H1 (cell line): ENCODE measurements around the gene RSAD2.

Experiments
- BACH1 ChIP-seq: IDR thresholded peaks from 2 replicates; pipeline ENCODE4 v1.6.1; 2012; ENCODE audit warnings: low read length, improper control_type of control experiment
- CBX8 ChIP-seq: fragments of 300-800, 300-1000 bp; sonication (generic); IDR thresholded peaks from 2 replicates; pipeline ENCODE4 v1.7.1; 2016; ENCODE audit warnings: low read depth, low read length, borderline replicate concordance
- CHD1 ChIP-seq: IDR thresholded peaks from 2 replicates; pipeline ENCODE4 v1.6.1; 2012; ENCODE audit warnings: low read depth, low read length, improper control_type of control experiment
- POLR2A ChIP-seq, 2 experiments: IDR thresholded peaks; 1 replicate in 1 of 2; 2 replicates in 1 of 2; pipeline ENCODE4 v1.6.1; 2011; ENCODE audit warnings: low read depth in 2 of 2, low read length in 2 of 2, mild to moderate bottlenecking in 2 of 2; ENCODE audit errors: control extremely low read depth in 1 of 2
- POLR2AphosphoS5 ChIP-seq: IDR thresholded peaks from 2 replicates; pipeline ENCODE4 v1.6.1; 2011; ENCODE audit warnings: low read depth, low read length
- RBBP5 ChIP-seq: IDR thresholded peaks from 2 replicates; pipeline ENCODE4 v1.7.1; 2012; ENCODE audit warnings: low read depth, mild to moderate bottlenecking, inconsistent platforms, low read length, moderate library complexity, borderline replicate concordance
- SP1 ChIP-seq: IDR thresholded peaks from 2 replicates; pipeline ENCODE4 v1.6.1; 2011; ENCODE audit warnings: low read depth, low read length
- SRF ChIP-seq: IDR thresholded peaks from 2 replicates; pipeline ENCODE4 v1.6.1; 2011; ENCODE audit warnings: mild to moderate bottlenecking, low read depth, low read length, moderate library complexity
- TAF1 ChIP-seq: IDR thresholded peaks from 2 replicates; pipeline ENCODE4 v1.6.1; 2011; ENCODE audit warnings: mild to moderate bottlenecking, low read depth, low read length
- TF ChIP-seq, protein P1 (sequence below), 3 experiments: IDR thresholded peaks; 1 replicate in 2 of 3; 2 replicates in 1 of 3; pipeline versions ENCODE4 v1.5.1 to v1.6.1; 2011; ENCODE audit warnings: low read length in 3 of 3, mild to moderate bottlenecking in 3 of 3, inconsistent platforms in 2 of 3, low read depth in 1 of 3, moderate library complexity in 1 of 3; ENCODE audit not compliant: insufficient read depth in 1 of 3; ENCODE audit errors: control extremely low read depth in 1 of 3

DNA sequence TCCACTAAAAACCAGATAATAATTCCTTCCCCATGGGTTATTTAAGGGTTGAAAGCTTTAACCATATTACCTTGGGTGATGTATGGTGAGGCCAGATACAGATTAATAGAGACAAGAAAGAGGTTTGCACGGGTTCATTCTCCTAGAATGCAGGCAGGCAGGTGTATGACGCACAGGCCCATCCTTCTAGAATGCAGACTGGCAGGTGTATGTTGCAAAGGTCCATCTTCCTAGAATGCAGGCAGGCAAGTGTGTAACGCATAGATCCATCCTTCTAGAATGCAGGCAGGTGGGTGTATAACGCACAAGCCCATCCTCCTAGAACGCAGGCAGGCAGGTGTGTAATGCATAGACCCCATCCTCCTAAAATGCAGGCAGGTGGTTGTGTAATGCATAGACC lies 3.9 kb downstream of the RSAD2 start:
- no peak for TF ChIP-seq TAF1
- no peak for TF ChIP-seq RBBP5
- no peak for TF ChIP-seq CHD1
- no peak for TF ChIP-seq POLR2AphosphoS5
- TF ChIP-seq CBX8: no peak
- TF ChIP-seq, protein P1, sequence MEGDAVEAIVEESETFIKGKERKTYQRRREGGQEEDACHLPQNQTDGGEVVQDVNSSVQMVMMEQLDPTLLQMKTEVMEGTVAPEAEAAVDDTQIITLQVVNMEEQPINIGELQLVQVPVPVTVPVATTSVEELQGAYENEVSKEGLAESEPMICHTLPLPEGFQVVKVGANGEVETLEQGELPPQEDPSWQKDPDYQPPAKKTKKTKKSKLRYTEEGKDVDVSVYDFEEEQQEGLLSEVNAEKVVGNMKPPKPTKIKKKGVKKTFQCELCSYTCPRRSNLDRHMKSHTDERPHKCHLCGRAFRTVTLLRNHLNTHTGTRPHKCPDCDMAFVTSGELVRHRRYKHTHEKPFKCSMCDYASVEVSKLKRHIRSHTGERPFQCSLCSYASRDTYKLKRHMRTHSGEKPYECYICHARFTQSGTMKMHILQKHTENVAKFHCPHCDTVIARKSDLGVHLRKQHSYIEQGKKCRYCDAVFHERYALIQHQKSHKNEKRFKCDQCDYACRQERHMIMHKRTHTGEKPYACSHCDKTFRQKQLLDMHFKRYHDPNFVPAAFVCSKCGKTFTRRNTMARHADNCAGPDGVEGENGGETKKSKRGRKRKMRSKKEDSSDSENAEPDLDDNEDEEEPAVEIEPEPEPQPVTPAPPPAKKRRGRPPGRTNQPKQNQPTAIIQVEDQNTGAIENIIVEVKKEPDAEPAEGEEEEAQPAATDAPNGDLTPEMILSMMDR (IDR thresholded peaks at IDR 0.05; ENCODE audit: control extremely low read depth in 1 of 3, insufficient read depth in 1 of 3, low read depth in 1 of 3, low read length in 3 of 3): no peak
- no peak for TF ChIP-seq BACH1
- no peak for TF ChIP-seq SRF
- TF ChIP-seq POLR2A (IDR thresholded peaks at IDR 0.05; ENCODE audit: control extremely low read depth in 1 of 2, low read depth in 2 of 2, low read length in 2 of 2): no peak
- TF ChIP-seq SP1: no peak
